GM06990 (cell line): ENCODE data around the gene IL27RA.
A peak's percentile ranks its signal among the peaks of the same experiment; 100 is the strongest.

ENCODE experiments used
- DNase-seq: peaks from one replicate; pipeline ENCODE4 v3.0.0-alpha.2; 2011; ENCODE audit not compliant: insufficient read length; ENCODE audit errors: extremely low read depth
- H3K27me3 ChIP-seq: replicated peaks from 2 replicates; pipeline ENCODE4 v1.6.0; 2011; ENCODE audit warnings: low read length; ENCODE audit not compliant: control insufficient read depth, insufficient read depth
- H3K36me3 ChIP-seq: 2 replicates; pipeline ENCODE4 v1.5.1; 2011; ENCODE audit warnings: low read length; ENCODE audit not compliant: control insufficient read depth, insufficient read depth
- H3K4me3 ChIP-seq: replicated peaks from 2 replicates; pipeline ENCODE4 v1.5.1; 2011; ENCODE audit warnings: low read depth, mild to moderate bottlenecking, control low read depth, low read length
- TF ChIP-seq, protein P1 (sequence below): IDR thresholded peaks from 2 replicates; pipeline ENCODE4 v1.5.1; 2011; ENCODE audit warnings: low read length, control low read depth, mild to moderate bottlenecking, inconsistent platforms; ENCODE audit not compliant: insufficient read depth, poor library complexity, severe bottlenecking

The IL27RA gene

DNA sequence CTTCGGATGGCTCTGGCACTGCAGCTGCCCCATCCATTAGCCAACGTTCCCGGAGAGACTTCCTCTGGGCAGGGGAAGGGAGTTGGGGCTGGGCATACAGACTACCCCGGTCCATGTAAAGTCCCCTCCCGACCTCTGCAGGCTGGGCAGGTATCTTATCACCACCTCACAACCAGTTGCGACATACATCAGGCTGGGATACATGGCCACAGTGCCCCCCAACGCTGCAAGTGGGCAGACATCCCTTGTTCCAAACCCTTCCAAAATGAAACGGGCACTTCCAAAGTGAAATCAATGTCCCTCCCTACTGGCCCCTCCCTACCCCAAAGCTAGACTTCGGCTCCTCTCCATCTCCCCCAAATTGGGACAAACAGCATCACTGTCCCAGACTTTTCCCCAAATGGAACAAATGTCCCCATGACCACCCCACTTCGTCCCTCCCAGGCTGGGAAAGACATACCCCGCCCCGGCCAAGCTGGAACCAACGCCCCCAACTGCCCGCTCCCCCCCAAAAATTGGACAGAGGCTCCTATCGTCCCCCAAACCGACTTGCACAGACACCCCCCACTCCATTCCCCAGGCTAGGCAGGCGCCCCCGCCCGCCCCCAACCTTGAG lies 25.3 kb downstream of the IL27RA start:
- TF ChIP-seq, protein P1, sequence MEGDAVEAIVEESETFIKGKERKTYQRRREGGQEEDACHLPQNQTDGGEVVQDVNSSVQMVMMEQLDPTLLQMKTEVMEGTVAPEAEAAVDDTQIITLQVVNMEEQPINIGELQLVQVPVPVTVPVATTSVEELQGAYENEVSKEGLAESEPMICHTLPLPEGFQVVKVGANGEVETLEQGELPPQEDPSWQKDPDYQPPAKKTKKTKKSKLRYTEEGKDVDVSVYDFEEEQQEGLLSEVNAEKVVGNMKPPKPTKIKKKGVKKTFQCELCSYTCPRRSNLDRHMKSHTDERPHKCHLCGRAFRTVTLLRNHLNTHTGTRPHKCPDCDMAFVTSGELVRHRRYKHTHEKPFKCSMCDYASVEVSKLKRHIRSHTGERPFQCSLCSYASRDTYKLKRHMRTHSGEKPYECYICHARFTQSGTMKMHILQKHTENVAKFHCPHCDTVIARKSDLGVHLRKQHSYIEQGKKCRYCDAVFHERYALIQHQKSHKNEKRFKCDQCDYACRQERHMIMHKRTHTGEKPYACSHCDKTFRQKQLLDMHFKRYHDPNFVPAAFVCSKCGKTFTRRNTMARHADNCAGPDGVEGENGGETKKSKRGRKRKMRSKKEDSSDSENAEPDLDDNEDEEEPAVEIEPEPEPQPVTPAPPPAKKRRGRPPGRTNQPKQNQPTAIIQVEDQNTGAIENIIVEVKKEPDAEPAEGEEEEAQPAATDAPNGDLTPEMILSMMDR = no peak
- DNase-seq = no peak
- H3K4me3 ChIP-seq = no peak overlapping the region
- peaks cover 6% of the 10 kb centered on the region for H3K27me3 ChIP-seq
- peaks cover 7% of the 10 kb centered on the region for H3K36me3 ChIP-seq

GRCh38 chr19:14058182-14059092 lies 26.9 kb downstream of the IL27RA start:
- peaks cover 6% of the 10 kb centered on the region for H3K27me3 ChIP-seq
- H3K36me3 ChIP-seq = no peaks in the 10 kb centered on the region
- H3K4me3 ChIP-seq = no peak overlapping the region
- DNase-seq = no peak
- TF ChIP-seq, protein P1 = no peak

DNA sequence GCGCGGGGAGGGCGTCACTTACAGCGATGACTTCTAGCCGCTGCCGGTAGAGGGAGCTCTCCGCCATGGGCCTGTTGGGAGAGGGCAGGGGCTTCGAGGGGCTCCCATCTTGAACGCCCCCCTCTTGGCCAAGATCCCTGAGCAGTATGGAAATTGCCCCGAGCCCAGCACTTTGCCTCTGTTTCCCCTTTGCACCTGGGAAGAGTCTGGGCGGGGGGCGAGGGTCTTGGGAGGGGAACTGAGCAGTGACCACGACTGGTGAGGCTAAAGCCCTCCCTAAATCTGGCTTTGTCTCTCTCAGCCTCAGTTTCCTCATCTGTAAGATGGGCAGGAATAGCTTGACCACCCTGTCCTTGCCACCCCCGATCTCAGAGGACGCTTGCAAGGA lies 27.5 kb downstream of the IL27RA start:
- H3K4me3 ChIP-seq = no peak overlapping the region

GRCh38 chr19:14059652-14060155 lies 28.1 kb downstream of the IL27RA start:
- Histone ChIP-seq H3K36me3 (no peaks in the 10 kb centered on the region), H3K27me3 (peaks cover 6% of the 10 kb centered on the region), H3K4me3 (no peak overlapping the region)
- no peak for DNase-seq
- TF ChIP-seq, protein P1 = no peak

More for the DNA sequence above, 27.5 kb downstream of the IL27RA start:
- DNase-seq = no peak
- TF ChIP-seq, protein P1 = peak; percentile 85
- Histone ChIP-seq H3K27me3 (peaks cover 6% of the 10 kb centered on the region), H3K36me3 (no peaks in the 10 kb centered on the region)

DNA sequence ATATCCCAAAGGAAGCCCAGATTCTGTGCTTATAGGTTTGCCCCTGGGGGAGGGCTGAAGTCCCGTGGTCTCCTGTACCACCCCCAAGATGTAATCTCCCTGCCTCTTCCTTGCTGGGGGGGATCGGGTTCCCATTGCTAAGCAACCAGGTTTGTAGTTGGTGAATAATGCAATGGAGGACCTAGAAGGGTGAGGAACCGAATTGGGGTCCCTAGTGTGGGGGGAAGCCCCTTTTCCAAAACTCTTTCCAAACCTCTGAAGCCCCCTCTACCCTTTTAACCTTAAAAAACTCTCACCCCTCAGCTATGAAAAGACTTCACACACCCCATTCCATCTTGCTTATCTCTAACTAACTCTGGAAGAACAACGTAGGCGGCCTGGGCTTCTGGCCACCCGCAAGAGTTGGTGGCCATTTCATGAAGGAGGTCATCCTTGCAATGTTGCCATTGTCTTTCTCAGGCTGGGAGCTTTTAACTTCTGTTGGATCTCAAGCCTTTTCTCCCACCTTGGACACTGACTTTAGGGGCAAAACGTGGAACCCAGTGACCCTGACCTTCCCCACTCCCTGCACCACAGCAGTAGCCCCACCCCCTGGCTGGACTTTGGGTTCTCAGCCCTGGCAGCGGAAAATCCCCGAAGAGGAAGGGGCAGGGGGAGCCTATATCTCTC lies 29.7 kb downstream of the IL27RA start:
- Histone ChIP-seq H3K4me3 (no peak overlapping the region), H3K27me3 (peaks cover 6% of the 10 kb centered on the region), H3K36me3 (no peaks in the 10 kb centered on the region)
- no peak for DNase-seq
- TF ChIP-seq, protein P1 = no peak
